Endothelial cell of umbilical vein (primary cell): ENCODE data around the gene EHD1. TPM values are rescaled to one million over a fixed set of nuclear protein-coding genes. Genes with fewer than 3 reads are reported as not detected.

Source experiments
- BruUV-seq: library from RNA; stranded (reverse); fragments of 400-500 nt; replicated peaks from 2 replicates; lab custom pipeline; 2021; lab: Mats Ljungman, UMichigan
- CTCF ChIA-PET: fragments of 300-600, 350-600 bp; sonication (Branson Sonifier 250); formaldehyde crosslinking; loops from one replicate; lab custom pipeline; 2021; ENCODE audit warnings: antibody characterized with exemption, inconsistent platforms; lab: Charles Lee
- POLR2A ChIA-PET: fragments of 300-600, 350-600 bp; sonication (Branson Sonifier 250); formaldehyde crosslinking; loops from one replicate; lab custom pipeline; 2021; ENCODE audit warnings: antibody characterized with exemption, inconsistent platforms; lab: Charles Lee
- DNase-seq: peaks from one replicate; pipeline ENCODE4 v3.0.0-alpha.2; 2011; ENCODE audit warnings: low read depth, low spot score
- FAIRE-seq: peaks from 2 replicates; lab custom pipeline; 2011; peaks lifted over from hg19 to GRCh38; lab: Jason Lieb, UNC
- H2AFZ ChIP-seq: 2 replicates; pipeline ENCODE4 v1.6.0; 2012; ENCODE audit warnings: low read depth, low read length, control low read depth, inconsistent platforms
- H3K27ac ChIP-seq: 2 replicates; pipeline ENCODE4 v1.5.1; 2011; ENCODE audit warnings: low read depth, mild to moderate bottlenecking, control low read depth, low read length, moderate library complexity; ENCODE audit not compliant: insufficient read depth
- H3K27me3 ChIP-seq, 2 experiments: 2 replicates each; pipeline versions ENCODE4 v1.6.0 to v1.6.1; 2011; ENCODE audit warnings: low read length in 2 of 2, mixed read lengths in 1 of 2; ENCODE audit not compliant: control insufficient read depth in 2 of 2, insufficient read depth in 2 of 2
- H3K36me3 ChIP-seq, 2 experiments: 2 replicates in 1 of 2; 3 replicates in 1 of 2; pipeline ENCODE4 v1.5.1; 2011; ENCODE audit warnings: low read length in 2 of 2, mild to moderate bottlenecking in 1 of 2, moderate library complexity in 1 of 2; ENCODE audit not compliant: control insufficient read depth in 2 of 2, insufficient read depth in 2 of 2; ENCODE audit errors: extremely low read depth in 1 of 2
- H3K4me1 ChIP-seq: 3 replicates; pipeline ENCODE4 v1.5.1; 2011; ENCODE audit warnings: mild to moderate bottlenecking, low read length; ENCODE audit not compliant: control insufficient read depth, insufficient read depth; ENCODE audit errors: extremely low read depth
- H3K4me2 ChIP-seq: 2 replicates; pipeline ENCODE4 v1.6.1; 2011; ENCODE audit warnings: low read length, control low read depth, mixed read lengths; ENCODE audit not compliant: insufficient read depth
- H3K4me3 ChIP-seq, 3 experiments: fragments of 200-600 bp in 1 of 3; sonication (generic), shearing (Covaris generic) in 1 of 3; replicated peaks in 1 of 3; 2 replicates each; pipeline ENCODE4 v1.5.1; 2011 to 2016; ENCODE audit warnings: control low read depth in 3 of 3, low read length in 3 of 3, mild to moderate bottlenecking in 2 of 3, inconsistent platforms in 1 of 3, low read depth in 1 of 3, moderate library complexity in 1 of 3; ENCODE audit not compliant: insufficient read depth in 1 of 3
- H3K79me2 ChIP-seq: 2 replicates; pipeline ENCODE4 v1.6.0; 2012; ENCODE audit warnings: low read length, inconsistent platforms; ENCODE audit not compliant: control insufficient read depth, insufficient read depth
- H3K9ac ChIP-seq: replicated peaks from 2 replicates; pipeline ENCODE3; 2011; ENCODE audit warnings: low read length, control low read depth; ENCODE audit not compliant: insufficient read depth; ENCODE audit errors: extremely low read depth
- H3K9me1 ChIP-seq: replicated peaks from 3 replicates; pipeline ENCODE4 v1.6.0; 2011; ENCODE audit warnings: mild to moderate bottlenecking, low read length; ENCODE audit not compliant: control insufficient read depth, insufficient read depth; ENCODE audit errors: extremely low read depth
- H3K9me3 ChIP-seq: replicated peaks from 2 replicates; pipeline ENCODE4 v1.5.1; 2012; ENCODE audit warnings: low read length, inconsistent platforms; ENCODE audit not compliant: control insufficient read depth, insufficient read depth
- H4K20me1 ChIP-seq: replicated peaks from 2 replicates; pipeline ENCODE3; 2011; ENCODE audit warnings: mild to moderate bottlenecking, low read length; ENCODE audit not compliant: control insufficient read depth, insufficient read depth; ENCODE audit errors: extremely low read depth
- EZH2 ChIP-seq: IDR thresholded peaks from 2 replicates; pipeline ENCODE4 v1.6.1; 2012; ENCODE audit warnings: borderline replicate concordance, low read depth, mild to moderate bottlenecking, moderate library complexity, low read length, inconsistent platforms; ENCODE audit not compliant: severe bottlenecking
- FOS ChIP-seq: IDR thresholded peaks from 2 replicates; pipeline ENCODE4 v1.6.1; 2011; ENCODE audit warnings: mild to moderate bottlenecking, low read length, moderate library complexity, borderline replicate concordance; ENCODE audit not compliant: insufficient read depth
- GATA2 ChIP-seq: IDR thresholded peaks from 2 replicates; pipeline ENCODE4 v1.7.0; 2011; ENCODE audit warnings: low read depth, mild to moderate bottlenecking, moderate library complexity, mixed read lengths, low read length; ENCODE audit not compliant: insufficient read length, insufficient read depth
- JUN ChIP-seq: IDR thresholded peaks from 2 replicates; pipeline ENCODE4 v1.6.1; 2011; ENCODE audit warnings: borderline replicate concordance, low read depth; ENCODE audit not compliant: insufficient read length, insufficient read depth
- MYC ChIP-seq: IDR thresholded peaks from one replicate; pipeline ENCODE4 v1.6.1; 2011; ENCODE audit warnings: mild to moderate bottlenecking, low read depth, low read length
- POLR2A ChIP-seq: IDR thresholded peaks from 2 replicates; pipeline ENCODE4 v1.6.1; 2012; ENCODE audit warnings: low read depth, mild to moderate bottlenecking, control low read depth, low read length
- POLR2AphosphoS5 ChIP-seq: IDR thresholded peaks from 2 replicates; pipeline ENCODE4 v1.6.1; 2012; ENCODE audit warnings: low read depth, mild to moderate bottlenecking, control low read depth, low read length, moderate library complexity; ENCODE audit not compliant: insufficient read depth
- dilution Hi-C: fragments of 300-500 bp; cut with MboI; formaldehyde crosslinking; loops from one replicate; pipeline ENCODE4 v1.15.0; 2019; ENCODE audit warnings: low sequenced_read_pairs; ENCODE audit not compliant: extremely low pct_ligation_motif_present
- intact Hi-C: fragments of 100-400 bp; cut with micrococcal nuclease; formaldehyde crosslinking; loops from one replicate; pipeline ENCODE4 v1.10.0; 2022
- polyA plus RNA-seq, 4 experiments: library from polyadenylated mRNA; depleted of rRNA in 3 of 4; stranded (reverse) in 3 of 4; unstranded in 1 of 4; fragments of >200 nt; gene quantifications; 2 replicates each; pipeline versions ENCODE4 v1.2.1 to v1.2.3, GENCODE V29; 2011 to 2012; ENCODE audit warnings: missing spikeins in 1 of 4
- total RNA-seq: library from RNA; stranded (reverse); gene quantifications from 2 replicates; pipeline ENCODE4 v1.2.3, GENCODE V29; 2021
- TF ChIP-seq, protein P1 (sequence below): IDR thresholded peaks from 2 replicates; pipeline ENCODE4 v1.6.1; 2011; ENCODE audit not compliant: insufficient read depth, insufficient read length
- TF ChIP-seq, protein P2 (sequence below), 2 donors: IDR thresholded peaks; 1 replicate in 1 of 2; 2 replicates in 1 of 2; pipeline ENCODE4 v1.5.1; 2011; ENCODE audit warnings: low read length in 2 of 2, mild to moderate bottlenecking in 2 of 2, moderate library complexity in 2 of 2, control low read depth in 1 of 2, inconsistent platforms in 1 of 2, low read depth in 1 of 2; ENCODE audit not compliant: insufficient read depth in 1 of 2; ENCODE audit errors: extremely low read depth in 1 of 2

EHD1 gene
- total and polyA plus RNA-seq, 2 donors (not counting 3 experiments of a cell fraction or from before 2014, with no cell fraction given) = 109 to 136 TPM

DNA sequence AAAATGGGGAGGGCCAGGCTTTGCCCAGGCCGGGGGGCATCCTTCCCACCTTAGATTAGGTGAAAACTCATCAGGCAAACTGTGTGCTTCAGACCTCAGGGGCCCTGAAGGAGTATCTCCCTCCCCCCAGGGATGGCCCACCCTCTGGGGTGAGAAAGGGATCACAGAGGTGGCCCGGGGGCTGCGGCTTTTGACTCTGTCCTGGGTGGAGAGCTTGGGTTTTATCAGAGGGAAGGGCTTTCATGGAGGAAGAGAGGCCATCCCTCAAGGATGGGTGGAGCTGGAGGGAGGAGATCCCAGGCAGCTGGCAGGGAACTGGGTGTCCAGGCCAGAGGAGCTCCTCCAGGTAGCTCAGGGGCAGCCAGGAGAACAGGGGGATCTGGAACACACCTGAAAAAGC is 43.0 kb upstream of the EHD1 start:
- H3K9ac ChIP-seq = no peak overlapping the region
- no peak for DNase-seq
- H3K36me3 ChIP-seq = no peaks in the 10 kb centered on the region
- intact Hi-C loops (no loop called here), dilution Hi-C loops (no loop called here)
- no peaks in the 10 kb centered on the region for H4K20me1 ChIP-seq
- H3K27ac ChIP-seq = no peak overlapping the region
- no peak overlapping the region for H2AFZ ChIP-seq
- peaks cover under 1% of the 10 kb centered on the region for H3K79me2 ChIP-seq
- FAIRE-seq = no peak
- H3K4me3 ChIP-seq = no peak overlapping the region
- no peaks in the 10 kb centered on the region for H3K27me3 ChIP-seq
- ChIA-PET CTCF (no interaction called here), POLR2A (no interaction called here)
- H3K9me3 ChIP-seq = no peaks in the 10 kb centered on the region
- no peak for TF ChIP-seq EZH2
- TF ChIP-seq JUN = no peak
- TF ChIP-seq GATA2 = no peak
- TF ChIP-seq POLR2A = no peak
- TF ChIP-seq MYC = no peak
- TF ChIP-seq, protein P1, sequence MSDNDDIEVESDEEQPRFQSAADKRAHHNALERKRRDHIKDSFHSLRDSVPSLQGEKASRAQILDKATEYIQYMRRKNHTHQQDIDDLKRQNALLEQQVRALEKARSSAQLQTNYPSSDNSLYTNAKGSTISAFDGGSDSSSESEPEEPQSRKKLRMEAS = no peak
- no peak for TF ChIP-seq FOS
- no peak for TF ChIP-seq POLR2AphosphoS5
- TF ChIP-seq, protein P2, sequence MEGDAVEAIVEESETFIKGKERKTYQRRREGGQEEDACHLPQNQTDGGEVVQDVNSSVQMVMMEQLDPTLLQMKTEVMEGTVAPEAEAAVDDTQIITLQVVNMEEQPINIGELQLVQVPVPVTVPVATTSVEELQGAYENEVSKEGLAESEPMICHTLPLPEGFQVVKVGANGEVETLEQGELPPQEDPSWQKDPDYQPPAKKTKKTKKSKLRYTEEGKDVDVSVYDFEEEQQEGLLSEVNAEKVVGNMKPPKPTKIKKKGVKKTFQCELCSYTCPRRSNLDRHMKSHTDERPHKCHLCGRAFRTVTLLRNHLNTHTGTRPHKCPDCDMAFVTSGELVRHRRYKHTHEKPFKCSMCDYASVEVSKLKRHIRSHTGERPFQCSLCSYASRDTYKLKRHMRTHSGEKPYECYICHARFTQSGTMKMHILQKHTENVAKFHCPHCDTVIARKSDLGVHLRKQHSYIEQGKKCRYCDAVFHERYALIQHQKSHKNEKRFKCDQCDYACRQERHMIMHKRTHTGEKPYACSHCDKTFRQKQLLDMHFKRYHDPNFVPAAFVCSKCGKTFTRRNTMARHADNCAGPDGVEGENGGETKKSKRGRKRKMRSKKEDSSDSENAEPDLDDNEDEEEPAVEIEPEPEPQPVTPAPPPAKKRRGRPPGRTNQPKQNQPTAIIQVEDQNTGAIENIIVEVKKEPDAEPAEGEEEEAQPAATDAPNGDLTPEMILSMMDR (IDR thresholded peaks at IDR 0.05; ENCODE audit: extremely low read depth in 1 of 2, insufficient read depth in 1 of 2, low read depth in 1 of 2, low read length in 2 of 2) = no peak
- H3K4me1 ChIP-seq = peaks cover 14% of the 10 kb centered on the region
- BruUV-seq = no TSS peak
- no peaks in the 10 kb centered on the region for H3K9me1 ChIP-seq
- H3K4me2 ChIP-seq = no peak overlapping the region
